Lower leg skin (tissue), 4 donors: ENCODE results near the gene ELF4. TPM values are rescaled to one million over a fixed set of nuclear protein-coding genes. Genes with fewer than 3 reads are reported as not detected.
"Not testable (repeated sequence)": the region's sequence is repeated elsewhere in the genome, so short reads cannot be mapped to it uniquely, and the experiment has no call there.

Experiments
- DNase-seq, 2 donors: peaks; one replicate each; pipeline ENCODE4 v3.0.0-alpha.2; 2019; ENCODE audit warnings: low spot score in 2 of 2
- H3K4me3 ChIP-seq: fragments of 200-600 bp; sonication (generic); 2 replicates; pipeline ENCODE4 v1.5.1; 2017; ENCODE audit warnings: mild to moderate bottlenecking, low read depth; ENCODE audit not compliant: poor library complexity, severe bottlenecking
- POLR2A ChIP-seq, 2 donors: fragments of 450-650 bp; IDR thresholded peaks; one replicate each; pipeline ENCODE4 v1.6.1; 2016 to 2017; ENCODE audit warnings: antibody characterized with exemption in 2 of 2, mild to moderate bottlenecking in 1 of 2, moderate library complexity in 1 of 2
- WGBS, 2 donors: methylation state at CpG; one replicate each; pipeline ENCODE4 v1.1.5; 2018; 5-methylcytosine and 5-hydroxymethylcytosine counted together
- intact Hi-C: fragments of 100-400 bp; cut with DNase I; formaldehyde crosslinking; loops from one replicate; pipeline ENCODE4 v1.15.0; 2023; ENCODE audit warnings: low total_unique reads
- total RNA-seq, 4 donors: library from RNA; depleted of rRNA; stranded (reverse); fragments of >200 nt; gene quantifications; one replicate each; pipeline ENCODE4 v1.1.0, GENCODE V29; 2016
- TF ChIP-seq, protein P1 (sequence below), 3 donors: fragments of 450-650 bp; IDR thresholded peaks; one replicate each; pipeline ENCODE4 v1.5.1; 2016; ENCODE audit warnings: antibody characterized with exemption in 3 of 3, mild to moderate bottlenecking in 3 of 3, moderate library complexity in 2 of 3

The ELF4 gene
- total RNA-seq, 4 donors from 2014 or later, result 10.8 to 19.1 (median 16.4) TPM

DNA sequence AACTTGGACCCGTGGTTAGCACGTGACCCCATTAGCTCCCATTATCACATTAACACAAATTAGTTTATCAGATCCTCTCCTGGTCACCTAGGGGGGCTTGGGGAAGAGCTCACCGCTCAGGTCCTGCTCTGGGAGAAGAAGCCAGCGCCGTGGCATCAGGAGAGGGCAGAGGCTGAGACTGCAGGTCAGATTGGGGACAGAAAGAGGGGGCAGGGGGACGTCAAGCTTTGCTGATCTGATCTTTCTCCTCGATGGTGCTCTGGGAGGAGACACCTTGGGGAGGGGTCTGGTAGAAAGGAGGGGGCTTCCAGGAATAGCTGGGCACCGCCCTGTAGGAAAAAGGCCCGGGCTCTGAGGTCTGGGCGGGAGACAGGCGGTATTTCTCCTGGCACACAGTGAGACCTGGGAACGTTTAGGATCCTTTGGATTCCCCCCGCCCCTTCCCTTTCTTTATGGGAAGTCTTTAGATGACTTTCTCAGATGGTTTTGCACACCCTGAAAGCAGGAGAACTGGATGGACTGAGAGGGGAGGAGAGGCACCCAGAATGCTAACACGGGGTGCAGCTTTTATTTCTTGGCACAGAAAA lies 9.1 kb upstream of the ELF4 start:
- no peak overlapping the region for H3K4me3 ChIP-seq
- intact Hi-C loops, result no loop called here
- no peak for DNase-seq
- TF ChIP-seq, protein P1, sequence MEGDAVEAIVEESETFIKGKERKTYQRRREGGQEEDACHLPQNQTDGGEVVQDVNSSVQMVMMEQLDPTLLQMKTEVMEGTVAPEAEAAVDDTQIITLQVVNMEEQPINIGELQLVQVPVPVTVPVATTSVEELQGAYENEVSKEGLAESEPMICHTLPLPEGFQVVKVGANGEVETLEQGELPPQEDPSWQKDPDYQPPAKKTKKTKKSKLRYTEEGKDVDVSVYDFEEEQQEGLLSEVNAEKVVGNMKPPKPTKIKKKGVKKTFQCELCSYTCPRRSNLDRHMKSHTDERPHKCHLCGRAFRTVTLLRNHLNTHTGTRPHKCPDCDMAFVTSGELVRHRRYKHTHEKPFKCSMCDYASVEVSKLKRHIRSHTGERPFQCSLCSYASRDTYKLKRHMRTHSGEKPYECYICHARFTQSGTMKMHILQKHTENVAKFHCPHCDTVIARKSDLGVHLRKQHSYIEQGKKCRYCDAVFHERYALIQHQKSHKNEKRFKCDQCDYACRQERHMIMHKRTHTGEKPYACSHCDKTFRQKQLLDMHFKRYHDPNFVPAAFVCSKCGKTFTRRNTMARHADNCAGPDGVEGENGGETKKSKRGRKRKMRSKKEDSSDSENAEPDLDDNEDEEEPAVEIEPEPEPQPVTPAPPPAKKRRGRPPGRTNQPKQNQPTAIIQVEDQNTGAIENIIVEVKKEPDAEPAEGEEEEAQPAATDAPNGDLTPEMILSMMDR (IDR thresholded peaks at IDR 0.05), result no peak
- TF ChIP-seq POLR2A (IDR thresholded peaks at IDR 0.05), result no peak
- WGBS, 2 donors, result 38 to 40% methylated on average over 8 to 14 of the region's 14 CpGs

DNA sequence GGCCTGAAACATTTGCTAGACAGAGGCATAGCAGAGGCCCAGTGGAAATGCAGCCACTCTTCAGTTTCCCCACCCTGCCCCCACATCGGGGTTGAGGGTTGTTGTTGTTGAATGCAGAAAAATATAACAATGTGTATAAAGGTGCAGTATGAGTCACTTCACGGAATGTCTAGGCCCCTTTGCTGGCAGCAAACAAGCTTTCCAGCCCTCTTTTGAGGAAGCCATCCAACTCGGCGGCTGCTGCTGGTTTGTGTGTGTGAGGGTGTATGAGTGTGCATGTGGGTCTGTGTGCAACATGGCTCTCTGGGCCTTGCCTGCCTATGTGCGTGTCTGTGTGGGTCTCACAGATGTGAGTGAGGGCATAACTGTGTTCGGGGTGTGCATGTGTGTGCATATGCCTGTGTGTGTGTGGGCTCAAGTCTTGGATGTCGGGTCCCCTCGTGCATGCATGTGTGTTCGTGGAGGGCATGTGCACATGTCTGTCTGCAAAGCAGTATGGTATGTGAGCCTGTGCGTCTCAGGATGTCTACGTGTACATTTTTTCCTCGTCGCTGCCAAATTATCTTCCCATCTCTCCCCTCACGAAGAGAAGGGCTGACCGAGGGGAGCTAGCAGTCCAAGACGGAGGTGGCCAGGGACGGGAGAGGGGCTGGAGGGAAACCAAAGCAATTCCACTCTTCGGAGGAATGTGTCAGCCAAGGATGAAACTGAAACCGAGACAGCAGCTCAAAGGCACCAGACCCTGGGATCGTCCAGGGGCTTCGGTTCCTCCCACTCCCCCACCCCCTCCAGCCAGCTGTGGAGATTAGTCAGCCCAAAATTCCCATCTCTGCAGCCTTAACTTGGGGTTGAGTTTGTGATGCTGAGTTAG lies 8.4 kb upstream of the ELF4 start:
- TF ChIP-seq POLR2A (IDR thresholded peaks at IDR 0.05), result no peak
- TF ChIP-seq, protein P1 (IDR thresholded peaks at IDR 0.05), result no peak
- no peak for DNase-seq
- H3K4me3 ChIP-seq, result no peak overlapping the region
- WGBS, 2 donors, result 38 to 50% methylated on average over 16 to 21 of the region's 21 CpGs
- intact Hi-C loops, result no loop called here

DNA sequence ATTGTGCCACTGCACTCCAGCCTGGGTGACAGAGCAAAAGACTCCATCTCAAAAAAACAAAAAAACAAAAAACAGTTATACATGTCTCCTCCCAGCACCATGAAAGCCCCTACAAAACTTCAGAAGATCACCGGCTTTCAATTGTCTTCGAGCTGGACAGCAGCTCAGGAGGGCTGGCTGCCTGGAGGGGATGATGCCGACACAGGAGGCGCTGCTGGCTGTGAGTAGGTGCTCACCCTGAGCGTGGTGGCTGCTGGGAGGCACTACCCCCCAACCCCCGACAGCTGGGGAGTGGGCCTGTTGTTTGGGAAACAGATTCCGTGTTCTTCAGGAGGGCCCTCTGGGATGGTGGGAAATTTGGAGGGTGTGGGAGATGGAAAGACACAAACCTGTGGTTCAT lies 6.9 kb upstream of the ELF4 start:
- WGBS, 2 donors, result 81 to 92% methylated on average over 7 of the region's 7 CpGs
- H3K4me3 ChIP-seq, result no peak overlapping the region
- intact Hi-C loops, result no loop called here
- no peak for DNase-seq
- TF ChIP-seq POLR2A (IDR thresholded peaks at IDR 0.05), result no peak
- TF ChIP-seq, protein P1 (IDR thresholded peaks at IDR 0.05), result no peak

DNA sequence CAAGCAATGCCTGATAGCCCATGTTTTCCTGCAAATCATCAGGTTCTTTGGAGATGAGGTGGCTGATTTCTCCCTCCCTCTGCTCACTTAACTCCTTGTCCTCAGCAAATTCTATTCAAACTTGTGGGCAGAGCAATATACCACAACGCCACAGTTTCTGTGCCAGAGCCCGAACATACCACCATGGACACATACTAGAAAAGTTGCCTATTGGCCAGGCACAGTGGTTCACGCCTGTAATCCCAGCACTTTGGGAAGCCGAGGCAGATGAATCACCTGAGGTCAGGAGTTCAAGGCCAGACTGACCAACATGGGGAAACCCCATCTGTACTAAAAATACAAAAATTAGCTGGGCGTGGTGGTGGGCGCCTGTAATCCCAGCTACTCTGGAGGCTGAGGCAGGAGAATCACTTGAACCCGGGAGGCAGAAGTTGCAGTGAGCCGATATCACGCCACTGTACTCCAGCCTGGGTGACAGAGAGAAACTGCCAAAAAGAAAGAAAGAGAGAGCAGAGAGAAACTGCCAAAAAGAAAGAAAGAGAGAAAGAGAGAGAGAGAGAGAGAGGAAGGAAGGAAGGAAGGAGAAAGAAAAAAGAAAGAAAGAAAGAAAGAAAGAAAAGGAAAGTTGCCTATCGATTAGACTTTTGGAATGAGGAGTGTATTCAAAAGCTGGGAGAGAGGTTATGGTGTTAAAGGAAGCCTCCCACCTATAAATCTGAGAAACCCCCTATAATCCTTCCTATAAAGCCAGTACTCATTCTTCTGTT lies 5.0 kb upstream of the ELF4 start:
- intact Hi-C loops, H3K4me3 ChIP-seq: not testable (repeated sequence)

DNA sequence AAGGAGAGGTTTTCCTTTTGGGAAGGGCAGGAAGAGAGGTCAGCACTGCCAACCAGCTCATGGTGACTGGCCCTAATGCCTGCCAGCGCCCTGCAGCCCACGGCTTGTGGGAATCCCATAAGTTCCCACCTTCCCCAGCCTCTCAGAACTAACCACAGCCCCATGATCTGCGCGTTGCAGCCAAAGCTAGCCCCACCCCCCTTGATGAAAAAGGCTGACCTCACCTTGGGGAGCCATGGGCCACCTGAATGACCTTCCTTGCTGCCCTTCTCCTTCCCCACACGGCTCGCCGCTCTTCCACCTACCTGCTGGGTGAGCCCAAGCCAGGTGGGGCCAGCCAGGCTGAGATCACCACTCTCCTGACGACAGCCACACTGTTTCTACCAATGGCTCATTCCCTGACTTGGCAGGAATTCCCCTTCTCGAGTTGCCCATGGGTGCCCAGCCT lies 3.9 kb upstream of the ELF4 start:
- no peak for DNase-seq
- WGBS, 2 donors, result 24 to 59% methylated on average over 6 to 9 of the region's 9 CpGs
- intact Hi-C loops, result no loop called here
- H3K4me3 ChIP-seq, result no peak overlapping the region
- TF ChIP-seq POLR2A (IDR thresholded peaks at IDR 0.05), result no peak
- TF ChIP-seq, protein P1 (IDR thresholded peaks at IDR 0.05), result no peak

More for the DNA sequence above, 5.0 kb upstream of the ELF4 start:
- not testable (repeated sequence) for DNase-seq
- 83 to 92% methylated on average over 8 to 10 of the region's 10 CpGs for WGBS, 2 donors
